Ascending aorta (tissue), 2 donors: ENCODE data around the gene CEP85L. TPM values are rescaled to one million over a fixed set of nuclear protein-coding genes. Genes with fewer than 3 reads are reported as not detected.

Experiments used
- DNase-seq, 2 donors: peaks; one replicate each; pipeline ENCODE4 v3.0.0-alpha.2; 2019; ENCODE audit warnings: low spot score in 2 of 2
- H3K27ac ChIP-seq, 2 donors: fragments of 200-600 bp; sonication (generic); one replicate each; pipeline ENCODE4 v1.5.1; 2016 to 2017; ENCODE audit warnings: mild to moderate bottlenecking in 1 of 2
- H3K27me3 ChIP-seq: fragments of 200-600 bp; sonication (generic); one replicate; pipeline ENCODE4 v1.5.1; 2017
- H3K36me3 ChIP-seq, 2 donors: fragments of 200-600 bp; sonication (generic); one replicate each; pipeline ENCODE4 v1.5.1; 2016
- H3K4me1 ChIP-seq, 2 donors: fragments of 200-600 bp; sonication (generic); one replicate each; pipeline ENCODE4 v1.5.1; 2016 to 2017; ENCODE audit warnings: mild to moderate bottlenecking in 1 of 2
- H3K4me3 ChIP-seq, 2 donors: fragments of 200-600 bp; sonication (generic); one replicate each; pipeline ENCODE4 v1.5.1; 2016 to 2017; ENCODE audit warnings: mild to moderate bottlenecking in 1 of 2
- H3K9me3 ChIP-seq, 2 donors: fragments of 200-600 bp; sonication (generic); one replicate each; pipeline ENCODE4 v1.5.1; 2016
- CTCF ChIP-seq, 3 experiments: fragments of 200-600 bp in 2 of 3; fragments of 450-650 bp in 1 of 3; sonication (generic) in 2 of 3; IDR thresholded peaks; one replicate each; pipeline ENCODE4 v1.5.1; 2016 to 2019; ENCODE audit warnings: antibody characterized with exemption in 3 of 3, mild to moderate bottlenecking in 1 of 3, moderate library complexity in 1 of 3
- intact Hi-C: fragments of 100-400 bp; cut with DNase I; formaldehyde crosslinking; loops from one replicate; pipeline ENCODE4 v1.15.1; 2023
- total RNA-seq: library from RNA; depleted of rRNA; stranded (reverse); fragments of >200 nt; gene quantifications from one replicate; pipeline ENCODE4 v1.1.0, GENCODE V29; 2016

CEP85L gene
- total RNA-seq, 1 donor from 2014 or later = 15.0 TPM

GRCh38 chr6:118591897-118592296 is 59.5 kb downstream of the CEP85L start:
- H3K27ac ChIP-seq = no peak overlapping the region
- H3K36me3 ChIP-seq = no peaks in the 10 kb centered on the region
- H3K27me3 ChIP-seq = no peaks in the 10 kb centered on the region
- intact Hi-C loops = no loop called here
- no peaks in the 10 kb centered on the region for H3K4me1 ChIP-seq
- TF ChIP-seq CTCF (IDR thresholded peaks at IDR 0.05) = no peak
- no peaks in the 10 kb centered on the region for H3K9me3 ChIP-seq
- no peak overlapping the region for H3K4me3 ChIP-seq
- DNase-seq = no peak

- Histone ChIP-seq H3K27ac (no peak overlapping the region), H3K4me1 (no peaks in the 10 kb centered on the region), H3K4me3 (no peak overlapping the region), H3K9me3 (no peaks in the 10 kb centered on the region), H3K27me3 (no peaks in the 10 kb centered on the region), H3K36me3 (no peaks in the 10 kb centered on the region)
- intact Hi-C loops = no loop called here
- DNase-seq = no peak
- TF ChIP-seq CTCF (IDR thresholded peaks at IDR 0.05) = no peak
These were observed 61.6 kb downstream of the CEP85L start for GRCh38 chr6:118589649-118590365.

GRCh38 chr6:118589186-118589585 is 62.2 kb downstream of the CEP85L start:
- H3K36me3 ChIP-seq = no peaks in the 10 kb centered on the region
- DNase-seq = no peak
- no peak overlapping the region for H3K27ac ChIP-seq
- H3K9me3 ChIP-seq = no peaks in the 10 kb centered on the region
- no peak for TF ChIP-seq CTCF (IDR thresholded peaks at IDR 0.05)
- no peaks in the 10 kb centered on the region for H3K4me1 ChIP-seq
- H3K4me3 ChIP-seq = no peak overlapping the region
- no peaks in the 10 kb centered on the region for H3K27me3 ChIP-seq
- intact Hi-C loops = no loop called here

- Histone ChIP-seq H3K4me3 (no peak overlapping the region), H3K27me3 (no peaks in the 10 kb centered on the region), H3K4me1 (no peaks in the 10 kb centered on the region), H3K36me3 (no peaks in the 10 kb centered on the region), H3K9me3 (no peaks in the 10 kb centered on the region), H3K27ac (no peak overlapping the region)
- TF ChIP-seq CTCF (IDR thresholded peaks at IDR 0.05) = no peak
- DNase-seq = no peak
- intact Hi-C loops = no loop called here
These were observed 62.8 kb downstream of the CEP85L start for GRCh38 chr6:118588626-118589025.

- H3K4me1 ChIP-seq = no peaks in the 10 kb centered on the region
- H3K36me3 ChIP-seq = no peaks in the 10 kb centered on the region
- H3K27me3 ChIP-seq = no peaks in the 10 kb centered on the region
- no peak for TF ChIP-seq CTCF (IDR thresholded peaks at IDR 0.05)
- intact Hi-C loops = no loop called here
- no peaks in the 10 kb centered on the region for H3K9me3 ChIP-seq
- no peak overlapping the region for H3K27ac ChIP-seq
- no peak for DNase-seq
- no peak overlapping the region for H3K4me3 ChIP-seq
These were observed 64.5 kb downstream of the CEP85L start for GRCh38 chr6:118586746-118587485.
